NCI-H2196 treated with DMSO at 0.1 percent for 48 hours (cell line): ENCODE data around the gene GRIK1.
"Not testable (repeated sequence)": the region's sequence is repeated elsewhere in the genome, so short reads cannot be mapped to it uniquely, and the experiment has no call there.

Experiments used
- DNase-seq: peaks from one replicate; lab custom pipeline; 2025; ENCODE audit not compliant: unreplicated experiment; lab: John Stamatoyannopoulos, UW

The GRIK1 gene

DNA sequence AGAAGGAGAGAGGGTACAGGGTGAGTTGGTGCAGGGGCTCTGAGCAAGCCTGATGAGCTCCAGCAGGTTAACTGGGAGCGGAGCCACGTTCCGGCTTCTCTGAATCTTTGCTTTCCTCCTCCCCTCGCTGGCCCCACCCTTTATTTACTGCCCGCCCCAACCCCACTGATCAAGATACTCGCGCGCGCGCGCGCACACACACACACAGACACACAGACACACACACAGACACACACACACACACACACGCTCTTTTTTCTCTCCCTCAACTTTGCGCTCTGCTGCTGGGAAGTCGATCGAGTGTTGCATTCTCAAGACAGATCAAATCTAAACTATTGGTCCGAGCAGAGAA lies at the start of gene GRIK1:
TSS of gene GRIK1 (minus strand) at position 73 of the 352 bp plus-strand sequence.
- DNase-seq = no peak

DNA sequence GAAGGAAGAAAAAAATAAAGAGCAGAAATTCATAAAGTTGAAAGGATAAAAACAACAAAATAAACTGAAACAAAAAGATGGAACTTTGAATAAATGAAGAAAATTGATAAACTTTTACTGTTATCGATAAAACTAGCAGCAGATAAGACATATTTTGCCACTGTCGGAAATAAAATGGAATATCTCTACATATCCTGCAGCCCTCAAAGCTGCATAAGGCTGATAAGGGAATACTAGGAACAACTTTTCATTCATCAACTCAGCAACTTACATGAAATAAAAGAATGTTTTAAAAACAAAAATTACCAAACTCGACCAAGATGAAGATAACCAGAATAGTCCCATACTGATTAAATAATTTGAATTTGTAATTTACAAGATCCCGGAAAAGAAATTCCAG lies 48.0 kb upstream of the GRIK1 start:
- no peak for DNase-seq

DNA sequence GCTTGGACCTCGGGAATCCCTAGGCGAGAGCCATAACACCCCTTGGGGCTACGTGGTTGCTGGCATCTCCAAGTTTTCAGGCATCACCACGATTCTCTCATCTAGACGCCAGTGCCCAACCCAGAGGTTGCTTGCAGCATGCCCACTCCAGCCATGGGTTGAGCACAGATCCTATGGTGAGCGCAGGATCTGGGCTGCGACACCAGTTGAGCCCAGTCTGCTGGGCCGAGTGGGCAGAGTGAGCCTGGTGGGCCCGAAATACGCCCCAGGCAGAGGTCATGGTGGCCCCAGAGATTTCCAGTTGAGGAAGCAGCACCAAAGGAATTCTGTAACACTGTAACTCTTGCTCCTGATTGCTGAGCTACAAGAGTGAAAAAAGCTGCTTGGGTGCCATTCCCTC lies 46.1 kb upstream of the GRIK1 start:
- DNase-seq = no peak

DNA sequence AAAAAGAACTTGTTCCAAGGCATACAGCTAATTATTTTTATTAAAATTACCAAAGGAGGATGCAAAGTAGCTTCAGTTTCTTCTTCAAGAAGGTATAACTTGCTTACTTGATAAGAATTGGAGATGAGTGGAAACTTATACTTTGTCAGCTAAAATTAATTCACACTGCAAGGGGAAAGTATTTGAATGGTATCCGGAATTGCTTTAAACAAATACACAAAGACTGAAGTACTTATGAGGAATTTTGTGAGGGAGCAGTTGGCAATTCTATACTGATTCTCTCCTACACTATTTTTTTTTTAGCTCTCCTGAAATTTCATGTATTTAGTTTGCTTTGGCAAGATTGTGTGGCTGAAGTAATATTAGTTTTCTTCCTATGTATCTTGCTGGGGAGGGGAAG lies 39.2 kb upstream of the GRIK1 start:
- DNase-seq = no peak

DNA sequence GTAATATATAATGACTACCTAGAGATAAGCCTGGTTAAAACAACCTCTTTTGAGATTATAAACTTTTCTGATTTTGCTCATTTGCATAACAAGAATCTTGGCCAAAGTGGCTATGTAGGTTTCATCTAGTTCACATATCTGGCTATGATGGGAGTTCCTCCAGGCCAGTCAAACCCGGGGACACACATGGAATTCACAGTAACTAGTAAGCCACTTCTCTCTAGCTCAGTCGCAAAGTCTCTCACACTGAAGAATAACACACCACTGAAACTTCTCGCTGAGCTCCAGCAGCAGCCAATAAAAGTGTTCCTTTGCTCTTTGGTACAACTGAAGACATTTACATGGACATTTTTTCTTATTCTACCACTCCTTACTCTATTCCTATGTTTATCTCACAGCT lies 36.0 kb upstream of the GRIK1 start:
- DNase-seq = no peak

DNA sequence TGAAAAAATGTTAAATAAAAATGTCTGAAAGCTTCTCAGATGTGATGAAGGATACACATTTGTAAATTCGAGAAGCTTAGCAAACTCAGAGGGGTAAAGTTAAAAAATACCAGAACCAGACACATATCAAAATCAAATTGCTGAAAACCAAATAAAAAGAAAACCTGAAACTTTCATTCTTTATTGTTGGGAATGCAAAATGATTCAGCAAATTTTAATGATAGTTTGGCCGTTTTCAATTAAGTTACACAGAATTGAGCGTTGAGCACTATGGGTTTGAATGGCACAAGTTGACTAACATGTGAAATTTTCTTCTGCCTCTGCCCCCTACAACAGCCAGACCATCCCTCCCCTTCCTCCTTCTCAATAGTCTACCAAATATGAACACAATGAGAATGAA lies 33.5 kb upstream of the GRIK1 start:
- DNase-seq = no peak

DNA sequence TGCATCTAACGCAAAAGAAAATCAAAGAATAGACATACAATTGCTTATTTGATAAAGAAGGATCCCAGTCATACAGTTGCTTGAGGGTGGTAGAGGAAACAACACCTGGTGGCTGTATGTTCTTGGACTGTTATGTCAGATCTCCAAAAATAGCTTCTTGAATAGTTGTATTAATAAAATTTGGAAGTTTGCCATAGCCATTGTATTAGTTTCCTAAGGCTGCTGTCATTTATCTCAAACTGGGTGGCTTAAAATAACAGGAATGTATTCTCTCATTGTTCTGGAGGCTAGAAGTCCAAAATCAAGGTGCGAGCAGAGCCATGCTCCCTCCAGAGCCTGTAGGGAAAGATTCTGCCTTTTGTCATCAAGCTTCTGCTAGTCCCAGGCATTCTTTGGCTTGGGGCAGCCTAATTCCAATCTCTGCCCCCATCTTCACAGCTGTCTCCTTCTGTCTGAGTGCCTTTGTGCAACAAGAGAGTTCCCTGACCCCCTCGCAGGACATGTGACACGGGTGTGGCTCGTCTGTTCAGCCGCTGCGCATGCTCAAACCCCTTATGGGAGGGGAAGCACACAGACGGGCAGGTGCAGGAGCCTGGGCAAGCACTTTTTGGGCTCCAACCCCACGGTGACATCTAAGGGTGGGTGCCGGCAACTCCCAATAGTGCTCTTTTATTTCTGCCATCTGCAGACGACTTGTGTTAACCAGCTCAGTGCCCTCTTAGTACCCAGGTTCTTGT lies 21.7 kb upstream of the GRIK1 start:
- no peak for DNase-seq

DNA sequence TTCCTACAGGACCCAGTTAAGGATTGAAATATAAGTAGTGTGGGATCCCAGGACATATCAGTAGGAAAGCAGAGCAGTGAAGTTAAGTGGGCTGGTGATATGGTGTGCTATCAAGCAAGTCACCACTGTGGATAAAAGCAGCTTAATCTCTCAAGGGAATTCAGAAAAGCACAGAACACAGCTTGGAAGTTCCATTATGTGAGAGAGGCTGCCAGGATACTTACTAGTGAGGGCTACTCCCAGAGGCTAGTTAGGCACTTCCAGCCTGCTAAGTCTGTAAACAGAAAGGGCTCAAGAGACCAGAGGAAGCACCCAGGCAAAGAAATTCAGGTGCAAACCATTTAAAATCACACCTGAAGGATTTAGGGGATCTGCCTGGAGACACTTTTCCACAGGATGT lies 18.8 kb upstream of the GRIK1 start:
- no peak for DNase-seq

DNA sequence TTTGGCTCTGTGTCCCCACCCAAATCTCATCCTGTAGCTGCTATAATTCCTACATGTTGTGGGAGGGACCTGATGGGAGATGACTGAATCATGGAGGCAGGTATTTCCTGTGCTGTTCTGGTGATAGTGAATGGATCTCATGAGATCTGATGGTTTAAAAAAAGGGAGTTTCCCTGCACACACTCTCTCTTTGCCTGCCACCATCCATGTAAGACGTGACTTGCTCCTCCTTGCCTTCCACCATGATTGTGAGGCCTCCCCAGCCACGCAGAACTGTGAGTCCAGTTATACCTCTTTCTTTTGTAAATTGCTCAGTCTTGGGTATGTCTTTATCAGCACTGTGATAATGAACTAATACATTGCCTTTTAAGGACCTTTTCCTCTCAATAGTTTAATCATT lies 18.2 kb upstream of the GRIK1 start:
- not testable (repeated sequence) for DNase-seq

DNA sequence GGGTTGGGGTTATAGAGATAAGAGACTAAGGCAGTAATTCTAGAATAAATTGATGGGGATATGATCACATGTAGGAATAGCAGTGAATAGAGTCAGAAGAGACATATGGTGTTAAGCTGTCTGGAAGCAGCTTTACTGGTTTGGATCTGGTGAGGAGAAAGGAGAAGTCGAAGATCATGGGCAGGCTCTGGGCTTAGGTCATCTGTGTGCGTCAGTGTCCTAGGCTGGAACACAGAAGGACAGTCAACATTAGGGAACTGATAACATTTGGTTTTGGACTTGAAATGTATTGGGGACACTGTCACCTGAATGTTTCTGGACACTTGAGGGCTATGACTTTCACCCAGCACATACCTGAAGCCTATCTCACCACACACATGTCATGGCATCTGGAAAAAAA lies 13.9 kb upstream of the GRIK1 start:
- no peak for DNase-seq

DNA sequence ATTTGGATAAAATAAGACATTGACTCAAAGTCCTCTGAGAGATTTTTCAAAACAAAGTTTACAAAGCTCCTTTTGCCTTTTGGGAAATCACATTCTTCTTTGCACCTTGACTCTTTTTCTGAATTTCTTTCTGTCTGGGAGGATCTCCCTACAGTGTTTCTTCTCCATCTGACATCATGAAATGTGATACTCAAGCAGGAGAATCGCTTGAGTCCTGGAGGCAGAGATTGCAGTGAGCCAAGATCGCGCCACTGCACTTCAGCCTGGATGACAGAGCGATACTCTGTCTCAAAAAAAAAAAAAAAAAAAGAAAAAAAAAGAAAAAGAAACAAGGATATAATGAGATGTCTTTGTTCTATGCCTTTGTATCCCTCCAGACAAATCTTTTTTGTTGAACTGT lies 13.3 kb upstream of the GRIK1 start:
- DNase-seq = no peak

DNA sequence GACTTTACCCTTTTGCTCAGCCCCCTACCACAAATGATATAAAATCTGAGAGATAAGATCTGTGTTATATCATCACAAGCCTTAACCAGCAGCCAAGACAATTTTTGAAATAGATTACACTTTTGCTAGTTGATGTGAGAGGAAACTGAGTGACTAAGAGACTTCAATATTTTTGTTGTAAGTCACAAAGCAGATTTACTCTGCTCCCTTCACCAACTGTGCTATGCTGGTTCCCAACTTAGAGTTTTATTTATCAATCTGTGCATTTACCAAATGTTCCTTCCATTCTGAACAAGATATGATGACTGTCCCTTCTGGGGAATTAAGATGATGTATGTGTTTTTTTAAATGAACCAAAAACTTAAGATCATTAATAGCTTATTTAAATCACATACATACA lies 12.1 kb upstream of the GRIK1 start:
- no peak for DNase-seq

DNA sequence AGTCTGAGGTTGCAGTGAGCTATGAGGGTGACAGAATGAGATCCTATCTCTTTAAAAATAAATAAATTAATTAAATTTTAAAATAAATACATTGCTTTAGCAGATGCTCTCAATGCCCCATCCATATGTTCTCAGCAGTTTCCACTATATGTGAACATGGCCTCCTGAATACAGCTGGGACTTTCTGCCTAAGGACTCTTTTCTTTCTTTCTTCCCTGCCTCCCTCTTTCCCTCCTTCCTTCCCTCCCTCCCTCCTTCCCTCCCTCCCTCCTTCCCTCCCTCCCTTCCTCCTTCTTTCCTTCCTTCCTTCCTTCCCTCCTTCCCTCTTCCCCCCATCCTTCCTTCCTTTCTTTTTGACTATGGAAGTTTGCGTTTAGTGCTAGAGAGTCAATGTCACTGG lies 10.2 kb upstream of the GRIK1 start:
- DNase-seq = no peak

DNA sequence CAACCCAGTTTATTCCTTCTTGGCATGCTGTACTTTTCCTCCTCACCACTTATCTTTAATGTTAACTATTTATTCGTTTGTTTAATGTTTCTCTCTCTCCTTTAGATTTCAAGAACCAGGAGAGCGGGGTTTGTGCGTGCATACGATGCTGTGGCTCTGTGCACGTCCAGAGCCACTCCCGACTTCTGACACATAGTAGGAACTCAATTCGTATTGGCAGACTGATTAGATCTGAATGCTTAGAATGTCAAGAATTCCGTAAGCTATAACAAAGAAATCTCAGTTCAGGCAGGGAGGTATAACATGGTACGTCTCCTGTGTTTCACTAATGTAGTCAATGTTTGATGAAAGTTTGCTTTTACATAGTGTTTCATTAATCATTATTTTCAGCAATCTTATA lies 7.3 kb upstream of the GRIK1 start:
- DNase-seq = no peak

DNA sequence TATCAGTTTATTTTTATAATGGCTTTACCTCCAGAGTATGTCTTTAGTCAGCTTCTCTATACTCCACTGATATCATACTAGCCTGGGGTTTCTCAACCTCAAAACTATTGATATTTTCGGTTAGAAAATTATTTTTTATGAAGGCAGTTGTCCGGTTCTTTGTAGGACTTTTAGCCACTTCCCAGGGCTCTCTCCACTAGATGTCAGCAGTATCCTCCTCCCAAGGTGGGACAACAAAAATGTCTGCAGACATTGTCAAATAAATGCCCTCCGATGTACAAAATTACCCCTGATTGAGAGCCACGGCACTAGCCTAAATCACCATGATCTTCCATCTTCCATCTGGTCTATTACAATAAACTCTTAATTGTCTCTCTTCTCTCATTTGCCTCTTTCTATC lies 4.1 kb upstream of the GRIK1 start:
- no peak for DNase-seq

DNA sequence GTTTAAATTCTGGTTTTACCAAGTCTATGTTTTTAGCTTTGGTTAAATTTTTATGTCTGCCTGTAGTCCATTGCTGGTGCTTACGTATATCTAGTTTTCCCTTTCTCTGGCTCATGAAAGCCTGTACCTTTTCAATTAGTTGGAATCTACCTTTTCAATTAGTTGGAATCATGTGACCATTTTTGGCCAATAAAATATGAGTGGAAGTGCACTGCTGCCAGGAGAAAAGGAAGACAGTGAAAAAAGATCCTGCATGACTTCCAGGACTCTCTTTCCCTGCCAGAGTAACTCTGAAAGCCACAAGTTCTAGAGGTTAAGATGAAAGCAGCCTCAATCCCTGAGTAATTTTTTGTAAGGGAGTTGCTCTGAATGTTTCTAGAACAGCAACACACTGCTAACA lies 2.2 kb upstream of the GRIK1 start:
- DNase-seq = no peak

DNA sequence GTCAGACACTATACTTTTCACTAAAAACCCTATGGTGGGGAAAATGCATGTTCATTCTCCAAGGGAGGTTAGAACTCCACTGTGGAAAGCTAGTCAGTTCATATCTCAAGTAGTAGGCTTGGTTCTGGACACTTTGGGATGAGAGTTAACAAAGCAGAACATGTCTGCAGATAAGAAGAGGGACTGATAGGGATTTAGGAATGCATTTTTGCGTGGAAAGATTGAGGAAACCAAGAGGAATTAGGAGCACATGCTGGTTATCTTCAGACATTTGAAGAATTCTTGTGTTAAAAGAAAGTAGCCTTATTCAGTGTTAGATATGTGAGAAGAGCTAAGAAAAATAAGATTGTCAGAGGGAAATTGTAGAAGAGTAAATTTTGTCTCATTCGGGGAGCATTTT lies 1.2 kb upstream of the GRIK1 start:
- DNase-seq = no peak

DNA sequence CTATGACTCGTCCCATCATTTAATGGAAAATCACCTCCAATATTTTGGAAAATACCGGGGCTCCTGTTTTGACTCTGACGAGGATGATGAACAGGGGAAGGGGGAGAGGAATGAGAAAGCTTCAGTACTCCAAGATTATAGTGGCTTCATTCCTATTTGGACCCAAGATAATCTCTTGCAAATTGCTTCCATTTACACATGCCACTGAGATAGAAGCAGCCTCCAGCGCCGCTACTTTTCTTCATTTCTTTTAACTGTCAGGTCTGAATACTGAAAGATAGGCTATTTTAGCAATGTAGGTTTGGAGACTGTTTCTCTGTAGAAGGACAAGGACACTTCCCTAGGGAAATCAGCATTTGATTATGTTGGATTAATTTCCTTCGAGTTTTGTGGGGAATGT lies 565 bp upstream of the GRIK1 start:
- DNase-seq = no peak

DNA sequence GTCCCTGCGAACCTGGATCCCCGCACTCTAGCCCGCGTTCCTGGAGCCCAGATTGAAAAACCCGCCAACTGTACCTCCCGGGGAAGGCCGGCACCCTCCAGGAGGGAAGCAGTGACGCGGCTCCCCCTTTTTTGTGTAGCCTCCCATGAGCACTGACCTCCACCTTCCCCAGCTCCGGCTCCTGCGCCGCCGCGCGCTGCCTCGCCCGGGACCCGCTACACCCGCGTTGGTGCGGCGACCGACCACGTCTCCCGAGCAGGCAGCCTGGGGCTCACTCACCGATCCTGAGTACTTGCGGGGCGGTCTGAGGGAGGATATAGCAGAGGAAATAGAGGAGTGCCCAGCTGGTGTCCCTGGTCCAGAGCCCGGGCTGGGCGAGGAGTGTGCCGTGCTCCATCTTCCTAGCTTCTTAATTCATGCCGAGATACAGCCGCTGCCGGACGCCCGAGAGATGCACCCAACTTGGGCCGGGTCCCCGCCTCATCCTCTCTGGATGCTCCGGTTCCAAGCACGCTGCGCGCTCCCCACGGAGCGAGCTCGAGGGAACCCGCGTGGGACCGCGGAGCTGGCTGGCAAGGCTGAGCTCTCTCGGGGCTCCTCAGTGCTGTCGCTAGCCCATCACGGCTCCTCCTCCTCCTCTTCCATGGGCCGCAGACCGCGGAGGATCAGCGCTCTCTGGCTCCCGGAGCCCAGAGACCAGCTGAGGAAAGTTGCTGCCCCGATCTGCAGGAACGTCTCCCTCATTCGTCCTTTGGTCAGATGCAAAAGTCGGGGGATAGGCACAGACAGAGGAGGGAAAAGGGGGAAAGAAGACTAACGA lies 482 bp downstream of the GRIK1 start:
- no peak for DNase-seq

DNA sequence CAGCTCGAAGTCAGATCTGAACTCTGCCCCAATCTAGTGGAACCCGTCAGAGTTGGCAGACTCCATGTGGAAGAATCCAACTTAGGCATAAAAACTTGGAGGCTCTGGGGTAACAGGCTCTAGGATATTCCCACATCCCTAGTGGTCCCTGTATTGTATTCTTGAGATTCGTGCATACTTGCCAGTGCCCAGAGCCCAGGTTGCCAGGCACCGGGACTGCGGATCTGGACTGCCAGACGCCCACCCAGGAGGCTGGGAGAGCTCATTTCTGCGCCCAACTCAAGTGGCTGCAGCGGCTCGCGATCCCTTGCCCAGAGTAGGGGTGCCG lies 1.1 kb downstream of the GRIK1 start:
- no peak for DNase-seq

DNA sequence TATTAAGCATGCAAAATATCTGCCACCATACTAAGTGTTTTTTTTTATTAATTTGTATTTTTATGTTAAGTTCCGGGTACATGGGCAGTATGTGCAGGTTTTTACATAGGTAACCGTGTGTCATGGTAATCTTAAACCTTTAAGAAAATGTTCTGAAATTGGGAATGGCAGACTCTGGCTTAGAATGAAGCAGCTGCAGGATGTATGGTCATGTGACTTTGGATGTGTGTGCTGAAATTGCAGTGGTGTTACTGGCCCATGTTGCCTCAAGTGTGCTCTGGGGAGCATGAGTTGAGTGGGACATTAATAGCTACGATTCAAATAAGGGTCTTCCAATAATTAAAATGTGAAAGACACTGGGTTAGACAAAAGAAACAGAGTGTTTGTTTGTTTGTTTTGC lies 6.7 kb downstream of the GRIK1 start:
- no peak for DNase-seq

DNA sequence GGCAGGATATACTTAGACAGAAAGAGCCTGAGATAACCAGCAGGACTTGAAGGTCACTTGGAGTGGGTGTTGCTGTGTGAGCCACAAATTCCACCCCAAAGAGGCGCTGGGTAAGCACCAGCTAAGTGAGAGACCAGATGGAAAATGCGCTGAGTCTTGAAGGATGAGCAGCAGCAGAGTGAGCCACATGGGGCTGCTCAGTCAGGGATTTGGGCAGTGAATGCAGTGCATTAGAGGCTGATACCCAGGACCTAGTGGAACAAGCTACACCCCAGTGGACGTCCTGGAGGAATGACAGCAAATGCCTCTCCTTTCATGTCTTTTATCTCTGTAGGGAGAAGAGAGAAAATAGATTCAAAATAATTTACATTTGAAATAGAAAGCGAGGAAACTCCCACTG lies 11.3 kb downstream of the GRIK1 start:
- no peak for DNase-seq

DNA sequence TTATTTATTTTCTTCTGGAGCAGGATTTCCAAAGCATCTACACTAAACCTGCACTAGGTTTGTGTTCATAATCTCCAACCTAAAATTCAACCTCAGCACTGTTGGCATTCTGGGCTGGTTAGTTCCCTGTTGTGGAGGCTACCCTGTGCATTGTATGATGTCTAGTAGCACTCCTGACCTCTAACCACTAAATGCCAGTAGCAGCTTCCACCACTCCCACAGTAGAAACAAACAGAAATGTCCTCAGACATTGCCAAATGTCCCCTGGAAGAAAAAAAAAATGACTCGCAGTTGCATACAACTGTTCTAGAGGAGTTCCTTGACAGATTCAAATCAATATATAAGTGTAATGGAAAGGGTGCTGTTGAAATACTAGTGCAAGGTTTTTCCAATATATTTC lies 18.9 kb downstream of the GRIK1 start:
- no peak for DNase-seq
